ENCODE results near the gene MDGA2.
"Not testable (repeated sequence)": the region's sequence is repeated elsewhere in the genome, so short reads cannot be mapped to it uniquely, and the experiment has no call there.

MDGA2 gene

DNA sequence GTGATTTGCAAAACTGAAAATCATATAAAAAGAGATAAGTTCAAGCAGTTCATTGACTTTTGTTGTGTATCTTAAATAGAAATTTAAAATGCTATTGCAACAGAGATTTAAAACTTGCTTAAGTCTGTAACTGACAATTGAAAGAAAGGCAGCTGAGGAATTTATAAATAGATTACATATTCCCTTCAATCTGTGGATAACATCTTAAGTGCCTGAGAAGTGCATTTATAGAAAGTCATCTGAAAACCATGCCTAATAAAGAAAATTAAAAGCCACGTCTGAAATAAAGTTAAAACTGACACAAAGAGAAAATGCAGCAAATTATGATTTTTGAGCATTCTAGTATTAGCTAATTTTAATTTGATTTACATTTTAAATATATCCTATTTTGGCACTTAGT is 479.8 kb downstream of the MDGA2 start:
- H3K4me3 ChIP-seq (ENCODE audit: low read length) = no peak overlapping the region
- no peak for DNase-seq (ENCODE audit: low read depth, low spot score)

DNA sequence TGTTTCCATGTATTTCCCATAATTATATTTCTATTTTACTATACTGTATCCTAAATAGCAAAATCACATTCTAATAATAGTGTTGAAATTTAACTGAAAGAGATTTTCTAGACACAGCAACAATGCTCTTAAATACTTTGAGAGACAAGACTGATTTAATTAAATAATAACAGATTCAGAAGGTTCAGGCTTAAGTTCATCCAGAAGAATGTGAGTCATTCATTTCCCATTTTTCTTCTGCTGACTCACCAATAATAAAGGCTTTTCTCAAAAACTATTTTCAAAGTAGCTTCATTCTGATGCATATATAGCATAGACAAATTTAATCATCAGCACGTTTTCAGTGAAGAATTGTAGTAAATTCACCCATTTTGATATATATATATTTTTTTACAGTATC is 481.4 kb downstream of the MDGA2 start:
- DNase-seq (ENCODE audit: low read depth, low spot score) = no peak
- H3K4me3 ChIP-seq (ENCODE audit: low read length) = no peak overlapping the region

DNA sequence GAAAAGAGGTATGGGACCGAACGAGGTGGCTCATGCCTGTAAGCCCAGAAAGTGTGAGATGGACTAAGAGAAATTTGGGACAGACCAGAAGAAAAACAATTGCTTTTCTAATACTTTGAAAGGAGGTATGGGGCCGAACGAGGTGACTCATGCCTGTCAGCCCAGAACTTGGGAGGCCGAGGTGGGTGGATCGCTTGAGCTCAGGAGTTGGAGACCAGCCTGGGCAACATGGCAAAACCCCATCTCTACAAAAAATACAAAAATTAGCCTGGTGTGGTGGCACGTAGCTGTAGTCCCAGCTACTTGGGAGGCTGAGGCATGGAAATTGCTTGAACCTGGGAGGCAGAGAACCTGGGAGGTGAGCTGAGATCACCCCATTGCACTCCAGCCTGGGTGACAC is 483.2 kb downstream of the MDGA2 start:
- H3K4me3 ChIP-seq (ENCODE audit: low read length) = not testable (repeated sequence)

GRCh38 chr14:47191700-47192099 is 483.7 kb downstream of the MDGA2 start:
- H3K4me3 ChIP-seq (ENCODE audit: low read length) = no peak overlapping the region

More for the DNA sequence above, 483.2 kb downstream of the MDGA2 start:
- DNase-seq (ENCODE audit: low read depth, low spot score) = not testable (repeated sequence)

DNA sequence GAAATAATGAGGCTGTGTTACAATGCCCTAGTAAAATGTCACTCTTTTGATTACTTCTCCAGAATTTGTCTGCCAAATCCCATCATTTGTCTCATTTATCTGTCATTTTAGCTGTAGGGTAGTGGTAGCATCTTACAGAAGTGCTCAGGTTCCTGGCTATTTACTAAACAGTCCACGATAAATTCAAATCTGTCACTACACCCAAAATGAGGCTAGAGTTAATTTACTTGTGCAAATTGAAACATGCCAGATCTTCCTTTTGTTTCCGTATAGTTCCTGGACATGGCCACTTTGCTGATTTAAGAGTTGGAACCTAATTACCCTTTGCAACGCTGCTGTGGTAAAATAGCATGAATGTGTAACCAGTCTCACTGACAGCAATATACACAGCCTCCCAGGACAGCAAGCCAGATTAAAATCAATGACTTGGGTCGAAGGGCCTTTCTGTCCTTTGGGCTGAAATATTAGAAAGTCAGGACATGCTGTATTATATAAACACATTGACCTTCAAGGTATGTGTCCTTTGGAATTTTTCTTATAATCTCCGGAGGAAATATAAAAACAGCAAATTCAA is 485.4 kb downstream of the MDGA2 start:
- H3K4me3 ChIP-seq (ENCODE audit: low read length) = no peak overlapping the region
- no peak for DNase-seq (ENCODE audit: low read depth, low spot score)

More at GRCh38 chr14:47191700-47192099, 483.7 kb downstream of the MDGA2 start:
- DNase-seq (ENCODE audit: low read depth, low spot score) = no peak

GRCh38 chr14:47186486-47186885 is 488.9 kb downstream of the MDGA2 start:
- DNase-seq (ENCODE audit: low read depth, low spot score) = no peak
- H3K4me3 ChIP-seq (ENCODE audit: low read length) = no peak overlapping the region

DNA sequence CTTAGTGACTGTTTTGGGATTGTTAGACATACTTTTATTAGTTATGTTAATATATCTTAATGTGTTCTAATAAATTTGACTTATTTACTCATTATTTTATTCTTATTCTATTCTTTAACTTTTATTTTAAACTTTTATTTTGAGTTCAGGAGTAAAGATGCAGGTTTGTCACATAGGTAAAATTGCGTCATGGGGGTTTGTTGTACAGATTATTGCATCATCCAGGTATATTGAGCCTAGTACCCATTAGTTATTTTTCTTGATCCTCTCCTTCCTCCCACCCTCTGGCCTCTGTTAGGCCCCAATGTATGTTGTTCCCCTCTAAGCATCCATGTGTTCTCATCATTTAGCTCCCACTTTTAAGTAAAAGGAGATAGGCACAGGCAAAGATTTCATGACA is 495.5 kb downstream of the MDGA2 start:
- DNase-seq (ENCODE audit: low read depth, low spot score) = no peak
- H3K4me3 ChIP-seq (ENCODE audit: low read length) = no peak overlapping the region

DNA sequence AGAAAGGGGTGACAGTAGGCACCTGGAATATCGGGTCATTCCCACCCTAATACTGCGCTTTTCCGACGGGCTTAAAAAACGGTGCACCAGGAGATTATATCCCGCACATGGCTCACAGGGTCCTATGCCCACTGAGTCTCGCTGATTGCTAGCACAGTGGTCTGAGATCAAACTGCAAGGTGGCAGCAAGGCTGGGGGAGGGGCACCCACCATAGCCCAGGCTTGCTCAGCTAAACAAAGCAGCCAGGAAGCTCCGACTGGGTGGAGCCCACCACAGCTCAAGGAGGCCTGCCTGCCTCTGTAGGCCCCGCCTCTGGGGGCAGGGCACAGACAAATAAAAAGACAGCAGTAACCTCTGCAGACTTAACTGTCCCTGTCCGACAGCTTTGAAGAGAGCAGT is 503.5 kb downstream of the MDGA2 start:
- H3K4me3 ChIP-seq (ENCODE audit: low read length) = not testable (repeated sequence)
- peak; percentile 7 for DNase-seq (ENCODE audit: low read depth, low spot score)

GRCh38 chr14:47167402-47167801 is 508.0 kb downstream of the MDGA2 start:
- H3K4me3 ChIP-seq (ENCODE audit: low read length) = no peak overlapping the region
- DNase-seq (ENCODE audit: low read depth, low spot score) = no peak

DNA sequence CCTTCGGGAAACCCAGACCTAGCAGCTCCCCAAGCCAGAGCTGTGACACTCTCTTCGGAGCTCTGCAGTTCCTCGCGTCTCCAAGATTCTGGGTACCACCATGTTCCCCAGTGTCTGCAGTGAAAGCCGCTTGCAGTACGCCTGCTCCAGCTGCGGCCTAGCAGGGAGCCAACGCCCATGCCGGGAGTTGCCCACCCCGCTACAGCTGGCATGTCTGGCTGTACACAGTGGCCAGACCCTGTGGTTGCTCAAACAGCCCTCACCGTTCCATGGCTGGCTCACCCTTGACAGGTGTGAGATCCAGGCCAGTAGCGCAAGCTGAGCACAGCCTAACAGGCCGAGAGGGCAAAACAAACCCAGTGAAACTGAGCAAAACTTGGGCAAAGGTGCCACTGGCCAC is 520.0 kb downstream of the MDGA2 start:
- no peak for DNase-seq (ENCODE audit: low read depth, low spot score)
- no peak overlapping the region for H3K4me3 ChIP-seq (ENCODE audit: low read length)

GRCh38 chr14:47154276-47154797 is 521.1 kb downstream of the MDGA2 start:
- H3K4me3 ChIP-seq (ENCODE audit: low read length) = no peak overlapping the region
- DNase-seq (ENCODE audit: low read depth, low spot score) = no peak

GRCh38 chr14:47153746-47154145 is 521.7 kb downstream of the MDGA2 start:
- no peak overlapping the region for H3K4me3 ChIP-seq (ENCODE audit: low read length)
- DNase-seq (ENCODE audit: low read depth, low spot score) = no peak

- DNase-seq (ENCODE audit: low read depth, low spot score) = no peak
- H3K4me3 ChIP-seq (ENCODE audit: low read length) = no peak overlapping the region
These were observed 525.1 kb downstream of the MDGA2 start for GRCh38 chr14:47150267-47150666.

DNA sequence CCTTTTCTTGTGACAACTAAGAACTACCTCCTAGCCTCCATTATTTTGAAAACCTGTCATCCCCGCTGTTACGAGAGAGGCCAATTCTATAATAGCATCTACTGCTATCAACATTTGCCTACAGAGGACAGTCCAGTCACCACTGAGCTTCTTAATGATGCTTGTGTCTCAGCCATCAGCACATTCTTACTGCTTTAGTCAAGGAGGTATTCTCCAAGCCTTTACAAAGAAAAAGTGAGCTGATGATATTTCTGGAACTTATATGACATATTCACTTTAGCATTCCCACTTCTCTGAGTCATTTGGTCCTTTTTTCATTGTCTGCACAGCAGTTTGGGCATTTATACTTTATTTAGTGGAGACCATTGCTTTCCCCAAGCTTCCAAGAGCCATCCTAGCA is 526.1 kb downstream of the MDGA2 start:
- H3K4me3 ChIP-seq (ENCODE audit: low read length) = no peak overlapping the region
- DNase-seq (ENCODE audit: low read depth, low spot score) = no peak

DNA sequence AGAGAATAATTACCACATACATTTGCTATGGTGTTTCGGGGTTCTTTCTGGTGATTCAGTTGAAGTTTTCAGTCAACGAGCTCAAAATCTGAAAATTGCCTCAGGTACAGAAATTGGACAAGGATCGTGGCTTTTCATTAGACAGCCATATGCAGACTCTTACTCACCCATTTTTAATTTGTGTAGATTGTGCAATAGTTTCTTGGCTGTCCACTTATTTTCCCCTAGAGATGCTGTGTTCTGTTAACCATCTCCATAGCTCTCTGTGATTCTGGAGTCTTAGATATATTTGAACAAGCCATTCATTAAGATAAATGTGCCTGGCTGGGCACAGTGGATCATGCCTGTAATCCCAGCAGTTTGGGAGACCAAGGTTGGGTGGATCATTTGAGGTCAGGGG is 526.7 kb downstream of the MDGA2 start:
- no peak overlapping the region for H3K4me3 ChIP-seq (ENCODE audit: low read length)
- no peak for DNase-seq (ENCODE audit: low read depth, low spot score)

- H3K4me3 ChIP-seq (ENCODE audit: low read length) = no peak overlapping the region
- DNase-seq (ENCODE audit: low read depth, low spot score) = no peak
These were observed 554.8 kb downstream of the MDGA2 start for GRCh38 chr14:47120645-47121044.

- H3K4me3 ChIP-seq (ENCODE audit: low read length) = no peak overlapping the region
- no peak for DNase-seq (ENCODE audit: low read depth, low spot score)
These were observed 571.6 kb downstream of the MDGA2 start for GRCh38 chr14:47103771-47104170.

DNA sequence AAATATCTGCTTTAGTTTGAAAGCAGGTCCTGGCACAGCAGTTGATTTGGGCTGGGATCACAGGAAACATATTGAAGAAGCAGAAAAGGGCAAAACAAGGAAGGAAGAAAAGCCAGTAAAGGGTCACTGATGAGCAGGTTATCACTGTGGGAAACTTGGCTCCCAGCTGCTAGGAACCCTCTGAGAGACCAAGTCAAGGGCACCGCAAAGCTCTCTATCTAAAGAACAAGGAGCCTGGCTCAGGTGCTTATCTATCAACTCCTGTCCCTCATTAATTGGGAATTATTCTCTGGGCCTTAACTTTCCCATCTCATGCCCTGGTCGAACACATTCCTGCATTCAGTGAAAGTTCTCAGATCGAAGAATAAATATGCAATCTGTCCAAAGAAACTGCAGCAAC is 572.9 kb downstream of the MDGA2 start:
- no peak overlapping the region for H3K4me3 ChIP-seq (ENCODE audit: low read length)
- DNase-seq (ENCODE audit: low read depth, low spot score) = no peak

GRCh38 chr14:47085678-47086077 is 589.7 kb downstream of the MDGA2 start:
- DNase-seq (ENCODE audit: low read depth, low spot score) = no peak
- H3K4me3 ChIP-seq (ENCODE audit: low read length) = no peak overlapping the region

DNA sequence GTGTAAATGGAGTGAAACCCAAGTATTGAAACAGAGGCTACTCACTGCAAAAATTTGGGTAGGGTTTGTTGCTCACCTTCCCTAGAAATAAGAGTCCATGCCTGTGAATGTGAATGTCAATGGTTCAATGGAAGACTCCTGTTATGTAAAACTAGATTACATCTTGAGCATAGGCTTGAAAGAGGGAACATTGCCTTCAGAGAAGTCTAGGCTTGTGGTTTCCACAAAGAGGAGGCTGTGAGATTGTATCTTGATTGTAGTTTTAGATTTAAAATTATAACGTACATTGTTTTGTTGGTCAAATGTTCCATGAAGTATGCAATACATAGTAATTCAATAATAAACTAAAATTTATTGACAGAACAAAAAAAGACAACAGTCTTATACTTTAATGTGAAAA is 610.1 kb downstream of the MDGA2 start:
- H3K4me3 ChIP-seq (ENCODE audit: low read length) = no peak overlapping the region
- no peak for DNase-seq (ENCODE audit: low read depth, low spot score)

GRCh38 chr14:47060050-47060449 is 615.4 kb downstream of the MDGA2 start:
- DNase-seq (ENCODE audit: low read depth, low spot score) = no peak
- H3K4me3 ChIP-seq (ENCODE audit: low read length) = no peak overlapping the region

All from Jurkat, Clone E6-1 (cell line).